ENCODE measurements around the gene AACS. TPM values are rescaled to one million over a fixed set of nuclear protein-coding genes. Genes with fewer than 3 reads are reported as not detected.

AACS gene
- total and polyA plus RNA-seq, 4 donors = 15.4 to 33.5 (median 17.6) TPM

GRCh38 chr12:125018356-125018755 lies 46.9 kb upstream of the AACS start:
- H3K4me1 ChIP-seq (ENCODE audit: control insufficient read depth in 5 of 5, insufficient read depth in 5 of 5, low read length in 5 of 5) = no peaks in the 10 kb centered on the region
- WGBS, 2 donors = 96% methylated on average over 11 of the region's 11 CpGs
- DNase-seq (no peak), ATAC-seq (ENCODE audit: insufficient read depth, low FRiP score) (no peak)
- no peaks in the 10 kb centered on the region for H3K27me3 ChIP-seq (ENCODE audit: control insufficient read depth in 3 of 3, insufficient read depth in 3 of 3, low read length in 2 of 3)
- H3K27ac ChIP-seq (ENCODE audit: low read depth in 1 of 2, low read length in 1 of 2) = no peak overlapping the region
- peaks cover 0 to 10% (median 1%) of the 10 kb centered on the region in 4 donors for H3K36me3 ChIP-seq (ENCODE audit: control insufficient read depth in 4 of 4, insufficient read depth in 4 of 4, low read length in 4 of 4)
- H3K9ac ChIP-seq (ENCODE audit: insufficient read depth in 1 of 2, low read length in 2 of 2) = no peak overlapping the region
- peaks cover 0 to 3% (median 1%) of the 10 kb centered on the region in 4 donors for H3K9me3 ChIP-seq (ENCODE audit: control insufficient read depth in 4 of 4, insufficient read depth in 3 of 4, low read length in 3 of 4)
- TF ChIP-seq CTCF (IDR thresholded peaks at IDR 0.05; ENCODE audit: control extremely low read depth, extremely low read depth) = no peak
- H3K4me3 ChIP-seq = no peak overlapping the region

GRCh38 chr12:125021096-125021495 lies 44.1 kb upstream of the AACS start:
- peaks cover 0 to 3% (median 1%) of the 10 kb centered on the region in 4 donors for H3K9me3 ChIP-seq (ENCODE audit: control insufficient read depth in 4 of 4, insufficient read depth in 3 of 4, low read length in 3 of 4)
- ATAC-seq (ENCODE audit: insufficient read depth, low FRiP score) = no peak
- peaks cover 0 to 10% (median 0%) of the 10 kb centered on the region in 4 donors for H3K36me3 ChIP-seq (ENCODE audit: control insufficient read depth in 4 of 4, insufficient read depth in 4 of 4, low read length in 4 of 4)
- no peak overlapping the region for H3K9ac ChIP-seq (ENCODE audit: insufficient read depth in 1 of 2, low read length in 2 of 2)
- H3K4me3 ChIP-seq = no peak overlapping the region
- TF ChIP-seq CTCF (IDR thresholded peaks at IDR 0.05; ENCODE audit: control extremely low read depth, extremely low read depth) = no peak
- H3K4me1 ChIP-seq (ENCODE audit: control insufficient read depth in 5 of 5, insufficient read depth in 5 of 5, low read length in 5 of 5) = no peaks in the 10 kb centered on the region
- no peaks in the 10 kb centered on the region for H3K27me3 ChIP-seq (ENCODE audit: control insufficient read depth in 3 of 3, insufficient read depth in 3 of 3, low read length in 2 of 3)
- WGBS, 2 donors = 97% methylated on average over 9 of the region's 9 CpGs
- DNase-seq = no peak
- no peak overlapping the region for H3K27ac ChIP-seq (ENCODE audit: low read depth in 1 of 2, low read length in 1 of 2)

GRCh38 chr12:125021771-125022170 lies 43.5 kb upstream of the AACS start:
- Histone ChIP-seq H3K27me3 (ENCODE audit: control insufficient read depth in 3 of 3, insufficient read depth in 3 of 3, low read length in 2 of 3) (no peaks in the 10 kb centered on the region), H3K4me1 (ENCODE audit: control insufficient read depth in 5 of 5, insufficient read depth in 5 of 5, low read length in 5 of 5) (no peaks in the 10 kb centered on the region), H3K9ac (ENCODE audit: insufficient read depth in 1 of 2, low read length in 2 of 2) (no peak overlapping the region), H3K27ac (ENCODE audit: low read depth in 1 of 2, low read length in 1 of 2) (no peak overlapping the region), H3K36me3 (ENCODE audit: control insufficient read depth in 4 of 4, insufficient read depth in 4 of 4, low read length in 4 of 4) (peaks cover 0 to 10% (median 0%) of the 10 kb centered on the region in 4 donors), H3K9me3 (ENCODE audit: control insufficient read depth in 4 of 4, insufficient read depth in 3 of 4, low read length in 3 of 4) (peaks cover 0 to 3% (median 1%) of the 10 kb centered on the region in 4 donors), H3K4me3 (no peak overlapping the region)
- no peak for ATAC-seq (ENCODE audit: insufficient read depth, low FRiP score)
- no peak for DNase-seq
- TF ChIP-seq CTCF (IDR thresholded peaks at IDR 0.05; ENCODE audit: control extremely low read depth, extremely low read depth) = no peak
- 79 to 83% methylated on average over 5 of the region's 5 CpGs for WGBS, 2 donors

- peaks cover 0 to 3% (median 1%) of the 10 kb centered on the region in 4 donors for H3K9me3 ChIP-seq (ENCODE audit: control insufficient read depth in 4 of 4, insufficient read depth in 3 of 4, low read length in 3 of 4)
- H3K27ac ChIP-seq (ENCODE audit: low read depth in 1 of 2, low read length in 1 of 2) = no peak overlapping the region
- no peaks in the 10 kb centered on the region for H3K27me3 ChIP-seq (ENCODE audit: control insufficient read depth in 3 of 3, insufficient read depth in 3 of 3, low read length in 2 of 3)
- H3K4me3 ChIP-seq = no peak overlapping the region
- H3K9ac ChIP-seq (ENCODE audit: insufficient read depth in 1 of 2, low read length in 2 of 2) = no peak overlapping the region
- peaks cover 0 to 5% (median 0%) of the 10 kb centered on the region in 4 donors for H3K36me3 ChIP-seq (ENCODE audit: control insufficient read depth in 4 of 4, insufficient read depth in 4 of 4, low read length in 4 of 4)
- no peak for TF ChIP-seq CTCF (IDR thresholded peaks at IDR 0.05; ENCODE audit: control extremely low read depth, extremely low read depth)
- 98 to 99% methylated on average over 2 of the region's 2 CpGs for WGBS, 2 donors
- ATAC-seq (ENCODE audit: insufficient read depth, low FRiP score) (no peak), DNase-seq (no peak)
- no peaks in the 10 kb centered on the region for H3K4me1 ChIP-seq (ENCODE audit: control insufficient read depth in 5 of 5, insufficient read depth in 5 of 5, low read length in 5 of 5)
Measured at GRCh38 chr12:125023065-125023464, 42.2 kb upstream of the AACS start.
